ENCODE results near the gene TTLL6.
A peak's percentile ranks its signal among the peaks of the same experiment; 100 is the strongest.

The TTLL6 gene

GRCh38 chr17:48756830-48757251 lies 60.2 kb downstream of the TTLL6 start:
- DNase-seq, result no peak

GRCh38 chr17:48755356-48755755 lies 61.7 kb downstream of the TTLL6 start:
- no peak for DNase-seq

- no peak for DNase-seq
Measured at GRCh38 chr17:48754500-48755261, 62.3 kb downstream of the TTLL6 start.

- DNase-seq, result no peak
Measured at GRCh38 chr17:48753794-48754499, 63.1 kb downstream of the TTLL6 start.

- DNase-seq, result no peak
Measured at GRCh38 chr17:48752399-48753288, 64.4 kb downstream of the TTLL6 start.

- no peak for DNase-seq
Measured at GRCh38 chr17:48751733-48752398, 65.2 kb downstream of the TTLL6 start.

- no peak for DNase-seq
Measured at GRCh38 chr17:48751172-48751571, 65.9 kb downstream of the TTLL6 start.

GRCh38 chr17:48749621-48750553 lies 67.1 kb downstream of the TTLL6 start:
- DNase-seq, result no peak

- DNase-seq, result no peak
Measured at GRCh38 chr17:48748718-48749566, 68.1 kb downstream of the TTLL6 start.

GRCh38 chr17:48747445-48748363 lies 69.3 kb downstream of the TTLL6 start:
- no peak for DNase-seq

- no peak for DNase-seq
Measured at GRCh38 chr17:48746916-48747444, 70.0 kb downstream of the TTLL6 start.

GRCh38 chr17:48745381-48746275 lies 71.4 kb downstream of the TTLL6 start:
- DNase-seq, result no peak

GRCh38 chr17:48740537-48740936 lies 76.5 kb downstream of the TTLL6 start:
- no peak for DNase-seq

- peak; percentile 59 for DNase-seq
Measured at GRCh38 chr17:48738803-48739526, 78.1 kb downstream of the TTLL6 start.

- DNase-seq, result no peak
Measured at GRCh38 chr17:48738424-48738802, 78.6 kb downstream of the TTLL6 start.

- DNase-seq, result no peak
Measured at GRCh38 chr17:48737330-48738043, 79.5 kb downstream of the TTLL6 start.

GRCh38 chr17:48735062-48735351 lies 82.0 kb downstream of the TTLL6 start:
- DNase-seq, result no peak
